GM23338 (cell line): Measurements from ENCODE around the gene MED16. TPM values are rescaled to one million over a fixed set of nuclear protein-coding genes. Genes with fewer than 3 reads are reported as not detected.

Source experiments
- ATAC-seq: fragments of 200-7000 bp; cut with Tn5 transposase; 3 replicates; pipeline ENCODE4 v1.9.1; 2020
- DNase-seq: peaks from one replicate; pipeline ENCODE4 v3.0.0-alpha.2; 2015; ENCODE audit warnings: low spot score
- H2AFZ ChIP-seq: fragments of 200-600 bp; sonication (generic); 2 replicates; pipeline ENCODE4 v1.8.0; 2016; ENCODE audit warnings: antibody characterized with exemption, mild to moderate bottlenecking, moderate library complexity
- H3F3A ChIP-seq: fragments of 200-600 bp; sonication (generic); replicated peaks from 2 replicates; pipeline ENCODE4 v1.8.0; 2017; ENCODE audit warnings: antibody characterized with exemption, mixed run types, low read depth
- H3K27ac ChIP-seq: fragments of 200-600 bp; sonication (generic); 2 replicates; pipeline ENCODE4 v1.6.1; 2016; ENCODE audit warnings: low read depth
- H3K27me3 ChIP-seq: fragments of 200-600 bp; sonication (generic); 2 replicates; pipeline ENCODE4 v1.8.0; 2016; ENCODE audit warnings: mild to moderate bottlenecking, mixed run types, moderate library complexity; ENCODE audit not compliant: insufficient read depth
- H3K36me3 ChIP-seq: fragments of 200-600 bp; sonication (generic); 2 replicates; pipeline ENCODE4 v1.8.0; 2016; ENCODE audit warnings: mild to moderate bottlenecking; ENCODE audit not compliant: insufficient read depth
- H3K4me1 ChIP-seq: fragments of 200-600 bp; sonication (generic); 2 replicates; pipeline ENCODE4 v1.8.0; 2016; ENCODE audit warnings: mild to moderate bottlenecking, moderate library complexity; ENCODE audit not compliant: insufficient read depth
- H3K4me2 ChIP-seq: fragments of 200-600 bp; sonication (generic); 2 replicates; pipeline ENCODE4 v1.7.1; 2017; ENCODE audit warnings: mixed run types
- H3K4me3 ChIP-seq: fragments of 200-600 bp; sonication (generic); 2 replicates; pipeline ENCODE4 v1.6.1; 2016; ENCODE audit warnings: mixed run types
- H3K79me2 ChIP-seq: fragments of 200-600 bp; sonication (generic); replicated peaks from 2 replicates; pipeline ENCODE4 v1.8.0; 2017; ENCODE audit warnings: mild to moderate bottlenecking; ENCODE audit not compliant: insufficient read depth
- H3K9me2 ChIP-seq: fragments of 200-600 bp; sonication (generic); 2 replicates; pipeline ENCODE4 v1.8.0; 2017; ENCODE audit not compliant: insufficient read depth
- H4K20me1 ChIP-seq: fragments of 200-600 bp; sonication (generic); replicated peaks from 2 replicates; pipeline ENCODE4 v1.8.0; 2017; ENCODE audit warnings: mild to moderate bottlenecking; ENCODE audit not compliant: insufficient read depth
- H3K27ac Mint-ChIP-seq: 2 replicates; pipeline ENCODE4 v1.8.0; 2020; ENCODE audit warnings: inconsistent platforms, mild to moderate bottlenecking, moderate library complexity, mixed read lengths
- H3K27me3 Mint-ChIP-seq: 3 replicates; pipeline ENCODE4 v1.8.0; 2022; ENCODE audit warnings: low read depth, mild to moderate bottlenecking, moderate library complexity, mixed read lengths, inconsistent platforms; ENCODE audit not compliant: insufficient read depth, poor library complexity
- H3K36me3 Mint-ChIP-seq: 3 replicates; pipeline ENCODE4 v1.8.0; 2021; ENCODE audit warnings: low read depth, mild to moderate bottlenecking, inconsistent platforms, moderate library complexity, mixed read lengths
- H3K4me1 Mint-ChIP-seq: 3 replicates; pipeline ENCODE4 v1.8.0; 2020; ENCODE audit warnings: mild to moderate bottlenecking, inconsistent platforms, mixed read lengths
- H3K4me3 Mint-ChIP-seq: 3 replicates; pipeline ENCODE4 v1.8.0; 2021; ENCODE audit warnings: moderate library complexity, mild to moderate bottlenecking, inconsistent platforms, mixed read lengths
- H3K9me3 Mint-ChIP-seq: 3 replicates; pipeline ENCODE4 v1.8.0; 2020; ENCODE audit warnings: moderate library complexity, mild to moderate bottlenecking, inconsistent platforms, mixed read lengths
- CREB1 ChIP-seq: fragments of 250-450 bp; sonication (Bioruptor Pico); IDR thresholded peaks from 2 replicates; pipeline ENCODE4 v1.5.0; 2020; ENCODE audit warnings: low read depth, mild to moderate bottlenecking, moderate library complexity
- EZH2phosphoT487 ChIP-seq: fragments of 200-600 bp; sonication (generic); IDR thresholded peaks from one replicate; pipeline ENCODE4 v1.8.1; 2018; ENCODE audit warnings: antibody characterized with exemption; ENCODE audit not compliant: unreplicated experiment
- JUNB ChIP-seq: IDR thresholded peaks from one replicate; pipeline ENCODE4 v1.6.1; 2016; ENCODE audit warnings: antibody characterized with exemption; ENCODE audit not compliant: unreplicated experiment
- POLR2AphosphoS5 ChIP-seq: IDR thresholded peaks from 2 replicates; pipeline ENCODE4 v1.6.1; 2016; ENCODE audit warnings: antibody characterized with exemption, low read depth
- REST ChIP-seq: IDR thresholded peaks from one replicate; pipeline ENCODE4 v1.6.1; 2018; ENCODE audit warnings: antibody characterized with exemption; ENCODE audit not compliant: unreplicated experiment
- STAT1 ChIP-seq: IDR thresholded peaks from one replicate; pipeline ENCODE4 v1.6.1; 2016; ENCODE audit warnings: antibody characterized with exemption; ENCODE audit not compliant: unreplicated experiment
- ZNF114 ChIP-seq: fragments of 250-450 bp; sonication (Bioruptor Pico); IDR thresholded peaks from 2 replicates; pipeline ENCODE4 v1.5.0; 2020; ENCODE audit warnings: mild to moderate bottlenecking, moderate library complexity
- ZNF331 ChIP-seq: fragments of 250-450 bp; sonication (Bioruptor Pico); IDR thresholded peaks from 2 replicates; pipeline ENCODE4 v1.5.0; 2020; ENCODE audit warnings: low read depth, mild to moderate bottlenecking, moderate library complexity
- long read RNA-seq: library from polyadenylated mRNA; unstranded; transcript quantifications from one replicate; pipeline ENCODE4 v2.0.0, GENCODE V29; 2020; ENCODE audit not compliant: unreplicated experiment
- polyA plus RNA-seq: library from polyadenylated mRNA; unstranded; fragments of >200 nt; fragmentation: Nextera tagmentation; extraction: Ambion mirVana; gene quantifications from 2 replicates; pipeline ENCODE4 v1.2.1, GENCODE V29; 2016
- total RNA-seq: library from RNA; depleted of rRNA; stranded (reverse); fragments of >200 nt; shearing (Covaris generic); gene quantifications from 2 replicates; pipeline ENCODE4 v1.2.3, GENCODE V29; 2014; rRNA removed
- TF ChIP-seq, protein P1 (sequence below): IDR thresholded peaks from 2 replicates; pipeline ENCODE4 v1.6.1; 2016; ENCODE audit warnings: antibody characterized with exemption

Gene MED16, protein sequence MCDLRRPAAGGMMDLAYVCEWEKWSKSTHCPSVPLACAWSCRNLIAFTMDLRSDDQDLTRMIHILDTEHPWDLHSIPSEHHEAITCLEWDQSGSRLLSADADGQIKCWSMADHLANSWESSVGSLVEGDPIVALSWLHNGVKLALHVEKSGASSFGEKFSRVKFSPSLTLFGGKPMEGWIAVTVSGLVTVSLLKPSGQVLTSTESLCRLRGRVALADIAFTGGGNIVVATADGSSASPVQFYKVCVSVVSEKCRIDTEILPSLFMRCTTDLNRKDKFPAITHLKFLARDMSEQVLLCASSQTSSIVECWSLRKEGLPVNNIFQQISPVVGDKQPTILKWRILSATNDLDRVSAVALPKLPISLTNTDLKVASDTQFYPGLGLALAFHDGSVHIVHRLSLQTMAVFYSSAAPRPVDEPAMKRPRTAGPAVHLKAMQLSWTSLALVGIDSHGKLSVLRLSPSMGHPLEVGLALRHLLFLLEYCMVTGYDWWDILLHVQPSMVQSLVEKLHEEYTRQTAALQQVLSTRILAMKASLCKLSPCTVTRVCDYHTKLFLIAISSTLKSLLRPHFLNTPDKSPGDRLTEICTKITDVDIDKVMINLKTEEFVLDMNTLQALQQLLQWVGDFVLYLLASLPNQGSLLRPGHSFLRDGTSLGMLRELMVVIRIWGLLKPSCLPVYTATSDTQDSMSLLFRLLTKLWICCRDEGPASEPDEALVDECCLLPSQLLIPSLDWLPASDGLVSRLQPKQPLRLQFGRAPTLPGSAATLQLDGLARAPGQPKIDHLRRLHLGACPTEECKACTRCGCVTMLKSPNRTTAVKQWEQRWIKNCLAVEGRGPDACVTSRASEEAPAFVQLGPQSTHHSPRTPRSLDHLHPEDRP
- 62.3 and 73.6 TPM in 2 replicates for total RNA-seq
- 52.7 and 58.7 TPM in 2 replicates for polyA plus RNA-seq
- long read RNA-seq, transcript MED16-204 (15 exons, 3,420 nt) = major isoform, 15 of 26 reads
- long read RNA-seq, partial matches to known transcripts = 10 of 26 reads
- long read RNA-seq, other reads (novel, unspliced or antisense) = 1 of 26 reads

- Histone ChIP-seq H2AFZ (no peak within 1 kb of the TSS), H4K20me1 (no peaks in the 10 kb centered on the region; the same call in 1 of the 2 replicates), H3K79me2 (no peaks in the 10 kb centered on the region; the same call in 1 of the 2 replicates), H3K9me2 (no peaks in the 10 kb centered on the region), H3K36me3 (no peaks in the 10 kb centered on the region), H3K4me2 (peak within 1 kb of the TSS; percentile 86), H3K27me3 (no peaks in the 10 kb centered on the region), H3F3A (peaks cover 3% of the 10 kb centered on the region; the same call in 1 of the 2 replicates), H3K4me3 (peak within 1 kb of the TSS; percentile 76), H3K4me1 (no peaks in the 10 kb centered on the region), H3K27ac (peak within 1 kb of the TSS; percentile 85)
- Mint-ChIP-seq H3K4me1 (no peaks in the 10 kb centered on the region; the same call in 2 of the 3 replicates), H3K4me3 (peak within 1 kb of the TSS; percentile 82), H3K27me3 (peaks cover 22% of the 10 kb centered on the region), H3K27ac (peak within 1 kb of the TSS; percentile 100), H3K9me3 (peaks cover 3% of the 10 kb centered on the region; the same call in 1 of the 3 replicates), H3K36me3 (peaks cover 10% of the 10 kb centered on the region)
- TF ChIP-seq, protein P1, sequence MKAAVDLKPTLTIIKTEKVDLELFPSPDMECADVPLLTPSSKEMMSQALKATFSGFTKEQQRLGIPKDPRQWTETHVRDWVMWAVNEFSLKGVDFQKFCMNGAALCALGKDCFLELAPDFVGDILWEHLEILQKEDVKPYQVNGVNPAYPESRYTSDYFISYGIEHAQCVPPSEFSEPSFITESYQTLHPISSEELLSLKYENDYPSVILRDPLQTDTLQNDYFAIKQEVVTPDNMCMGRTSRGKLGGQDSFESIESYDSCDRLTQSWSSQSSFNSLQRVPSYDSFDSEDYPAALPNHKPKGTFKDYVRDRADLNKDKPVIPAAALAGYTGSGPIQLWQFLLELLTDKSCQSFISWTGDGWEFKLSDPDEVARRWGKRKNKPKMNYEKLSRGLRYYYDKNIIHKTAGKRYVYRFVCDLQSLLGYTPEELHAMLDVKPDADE = peak; percentile 48
- TF ChIP-seq STAT1 (no peak), POLR2AphosphoS5 (peak; percentile 72)
- peak; percentile 85 for ATAC-seq
- peak; percentile 97 for DNase-seq
These were observed at the start of gene MED16, which contains the start of gene RNU6-9 for GRCh38 chr19:892894-893689. Gene MED16 (minus strand): TSS chr19:893187. CDS start chr19:891131, 2,056 bp downstream. Gene RNU6-9 (plus strand): TSS chr19:893484.

GRCh38 chr19:942133-942645, 49.2 kb upstream of the MED16 start:
- Mint-ChIP-seq H3K4me1 (no peaks in the 10 kb centered on the region; the same call in 2 of the 3 replicates), H3K27ac (no peak overlapping the region), H3K36me3 (peaks cover 42% of the 10 kb centered on the region), H3K9me3 (peaks cover 2% of the 10 kb centered on the region; the same call in 1 of the 3 replicates), H3K4me3 (no peak overlapping the region), H3K27me3 (peaks cover 18% of the 10 kb centered on the region)
- no peak for ATAC-seq
- H3K4me2 ChIP-seq = no peak overlapping the region
- no peaks in the 10 kb centered on the region for H3K4me1 ChIP-seq
- no peak for DNase-seq
- H3K27ac ChIP-seq = no peak overlapping the region
- no peaks in the 10 kb centered on the region for H3K36me3 ChIP-seq
- H4K20me1 ChIP-seq = peaks cover 5% of the 10 kb centered on the region
- H3F3A ChIP-seq = 0 out of 2 replicates have a peak, but pooled peaks cover 3% of the 10 kb centered on the region
- no peaks in the 10 kb centered on the region for H3K9me2 ChIP-seq
- no peak overlapping the region for H3K4me3 ChIP-seq
- no peak overlapping the region for H2AFZ ChIP-seq
- H3K79me2 ChIP-seq = peaks cover 56% of the 10 kb centered on the region
- H3K27me3 ChIP-seq = no peaks in the 10 kb centered on the region
- TF ChIP-seq ZNF114 (CRISPR knock-in tag) = no peak
- TF ChIP-seq, protein P1 = no peak
- TF ChIP-seq JUNB = no peak
- TF ChIP-seq REST = no peak
- TF ChIP-seq EZH2phosphoT487 = no peak
- TF ChIP-seq CREB1 (CRISPR knock-in tag) = no peak
- TF ChIP-seq STAT1 = no peak
- TF ChIP-seq POLR2AphosphoS5 = no peak
- TF ChIP-seq ZNF331 (CRISPR knock-in tag) = no peak
